Panc1 (cell line): ENCODE data around the gene SPINK4. TPM values are rescaled to one million over a fixed set of nuclear protein-coding genes. Genes with fewer than 3 reads are reported as not detected.

ENCODE experiments used
- ATAC-seq: fragments of 200-7000 bp; cut with Tn5 transposase; 2 replicates; pipeline ENCODE4 v1.9.1; 2020; ENCODE audit warnings: mild to moderate bottlenecking, moderate library complexity
- BruUV-seq: library from RNA; stranded (reverse); fragments of 400-500 nt; replicated peaks from 2 replicates; lab custom pipeline; 2021; lab: Mats Ljungman, UMichigan
- CTCF ChIA-PET: fragments of 300-600 bp; sonication (Branson Sonifier 250); formaldehyde crosslinking; loops from one replicate; lab custom pipeline; 2022; ENCODE audit warnings: antibody characterized with exemption; lab: Charles Lee
- POLR2A ChIA-PET: fragments of 300-600 bp; sonication (Branson Sonifier 250); formaldehyde crosslinking; loops from one replicate; lab custom pipeline; 2022; ENCODE audit warnings: antibody characterized with exemption; lab: Charles Lee
- DNase-seq: peaks from one replicate; pipeline ENCODE4 v3.0.0-alpha.2; 2010; ENCODE audit warnings: low read depth, low spot score
- H3K27ac ChIP-seq: 2 replicates; pipeline ENCODE4 v1.5.1; 2011; ENCODE audit warnings: mild to moderate bottlenecking, low read length, inconsistent platforms
- H3K27me3 ChIP-seq: fragments of 200-500 bp; sonication (Bioruptor generic); 2 replicates; pipeline ENCODE4 v1.6.0; 2014; ENCODE audit warnings: low read length, inconsistent platforms; ENCODE audit not compliant: control insufficient read depth, insufficient read depth
- H3K36me3 ChIP-seq: fragments of 200-500 bp; sonication (Bioruptor generic); 2 replicates; pipeline ENCODE4 v1.5.1; 2014; ENCODE audit warnings: inconsistent platforms, mild to moderate bottlenecking, low read length, moderate library complexity; ENCODE audit not compliant: control insufficient read depth, insufficient read depth
- H3K4me1 ChIP-seq: 2 replicates; pipeline ENCODE4 v1.5.1; 2011; ENCODE audit warnings: inconsistent platforms, mild to moderate bottlenecking, low read length, moderate library complexity; ENCODE audit not compliant: control insufficient read depth, insufficient read depth
- H3K4me3 ChIP-seq, 2 experiments: 2 replicates each; pipeline ENCODE4 v1.5.1; 2011 to 2012; ENCODE audit warnings: low read depth in 2 of 2, low read length in 2 of 2, mild to moderate bottlenecking in 2 of 2, inconsistent platforms in 1 of 2, moderate library complexity in 1 of 2
- H3K9me3 ChIP-seq: fragments of 200-500 bp; sonication (Bioruptor generic); 2 replicates; pipeline ENCODE4 v1.5.1; 2014; ENCODE audit warnings: low read depth, mild to moderate bottlenecking, inconsistent platforms, low read length, moderate library complexity; ENCODE audit not compliant: control insufficient read depth, insufficient read depth
- POLR2AphosphoS5 ChIP-seq: IDR thresholded peaks from 2 replicates; pipeline ENCODE4 v1.6.1; 2012; ENCODE audit warnings: mild to moderate bottlenecking, low read depth, low read length, moderate library complexity
- REST ChIP-seq, 2 experiments: IDR thresholded peaks; 2 replicates each; pipeline ENCODE4 v1.6.1; 2011 to 2012; ENCODE audit warnings: low read depth in 2 of 2, control low read depth in 1 of 2, low read length in 1 of 2, mild to moderate bottlenecking in 1 of 2, moderate library complexity in 1 of 2; ENCODE audit not compliant: insufficient read depth in 1 of 2
- SIN3A ChIP-seq: IDR thresholded peaks from 2 replicates; pipeline ENCODE4 v1.6.1; 2012; ENCODE audit warnings: low read depth, mild to moderate bottlenecking, low read length, moderate library complexity, borderline replicate concordance; ENCODE audit not compliant: insufficient read depth
- TCF7L2 ChIP-seq: IDR thresholded peaks from 2 replicates; pipeline ENCODE4 v1.6.1; 2011; ENCODE audit warnings: mild to moderate bottlenecking, low read depth, low read length, inconsistent platforms
- in situ Hi-C: cut with HindIII; loops from 2 replicates; pipeline ENCODE4 v1.10.0; 2016; ENCODE audit warnings: low sequenced_read_pairs, low pct_unique_long_range_greater_than_20kb
- intact Hi-C: fragments of 100-400 bp; cut with micrococcal nuclease; formaldehyde crosslinking; loops from one replicate; pipeline ENCODE4 v1.10.0; 2022; ENCODE audit not compliant: unreplicated experiment
- total RNA-seq: library from RNA; stranded (reverse); gene quantifications from one replicate; pipeline ENCODE4 v1.2.1, GENCODE V29; 2021; ENCODE audit not compliant: unreplicated experiment
- TF ChIP-seq, protein P1 (sequence below): fragments of 450-650 bp; IDR thresholded peaks from 2 replicates; pipeline ENCODE4 v1.5.1; 2017; ENCODE audit warnings: mild to moderate bottlenecking

Gene SPINK4
- total RNA-seq, 1 experiment from 2014 or later, result not detected

DNA sequence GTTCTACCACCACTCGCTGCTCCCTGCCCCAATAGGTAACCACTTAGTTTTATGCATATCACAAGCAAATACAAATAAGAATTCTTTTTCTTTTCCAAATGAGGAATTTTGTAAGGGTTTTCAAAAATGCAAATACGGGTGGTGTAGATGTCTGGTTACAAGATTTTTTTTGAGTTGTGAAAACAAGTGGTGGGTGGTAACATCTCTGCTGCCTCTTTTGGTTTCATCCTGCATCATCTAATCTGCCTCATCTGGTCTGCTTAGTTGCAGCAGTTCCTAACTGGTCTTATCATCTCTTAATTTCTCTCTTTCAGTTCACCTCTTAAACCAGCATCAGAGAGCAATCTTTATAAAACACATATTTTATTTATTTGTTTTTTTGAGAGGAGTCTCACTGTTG, 55.6 kb downstream of the SPINK4 start:
- POLR2A ChIA-PET, result no interaction called here
- Histone ChIP-seq H3K4me3 (no peak overlapping the region), H3K27me3 (no peaks in the 10 kb centered on the region), H3K4me1 (peaks cover 19% of the 10 kb centered on the region), H3K36me3 (peaks cover 28% of the 10 kb centered on the region), H3K27ac (no peak overlapping the region), H3K9me3 (no peaks in the 10 kb centered on the region)
- in situ Hi-C loops, result no loop called here
- DNase-seq, result no peak
- intact Hi-C loops, result no loop called here
- CTCF ChIA-PET, result no interaction called here
- no TSS peak for BruUV-seq
- ATAC-seq, result no peak
- no peak for TF ChIP-seq SIN3A
- no peak for TF ChIP-seq TCF7L2
- TF ChIP-seq POLR2AphosphoS5, result no peak

DNA sequence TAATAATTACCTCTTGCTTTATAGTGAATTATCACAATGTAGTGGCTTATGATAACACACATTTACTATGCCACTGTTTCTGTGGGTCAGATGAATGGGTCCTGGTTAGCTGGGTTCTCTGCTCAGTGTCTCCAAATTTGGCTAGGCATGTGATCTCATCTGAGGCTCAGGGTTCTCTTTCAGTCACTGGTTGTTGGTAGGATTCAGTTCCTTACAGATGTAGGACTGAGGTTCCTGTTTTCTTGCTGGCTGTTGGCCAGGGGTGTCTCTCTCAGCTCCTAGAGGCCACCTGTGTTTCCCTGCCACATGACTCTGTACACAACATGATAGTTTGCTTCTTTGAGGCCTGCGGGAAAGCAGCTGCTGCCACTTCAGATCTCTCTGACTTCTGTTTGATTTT, 57.5 kb downstream of the SPINK4 start:
- BruUV-seq, result no TSS peak
- peaks cover 34% of the 10 kb centered on the region for H3K36me3 ChIP-seq
- in situ Hi-C loops (no loop called here), intact Hi-C loops (no loop called here)
- no peak overlapping the region for H3K27ac ChIP-seq
- DNase-seq, result no peak
- no peak for ATAC-seq
- H3K4me3 ChIP-seq, result no peak overlapping the region
- ChIA-PET CTCF (no interaction called here), POLR2A (interaction anchor here (0.6 kb wide), 1 partner anchor 698 kb away, joined by 3 read pairs; no protein-coding TSS in a partner anchor)
- H3K9me3 ChIP-seq, result no peaks in the 10 kb centered on the region
- peaks cover 6% of the 10 kb centered on the region for H3K4me1 ChIP-seq
- H3K27me3 ChIP-seq, result no peaks in the 10 kb centered on the region
- no peak for TF ChIP-seq TCF7L2
- TF ChIP-seq REST (IDR thresholded peaks at IDR 0.05; ENCODE audit: insufficient read depth in 1 of 2, low read depth in 2 of 2, low read length in 1 of 2), result no peak
- TF ChIP-seq, protein P1, sequence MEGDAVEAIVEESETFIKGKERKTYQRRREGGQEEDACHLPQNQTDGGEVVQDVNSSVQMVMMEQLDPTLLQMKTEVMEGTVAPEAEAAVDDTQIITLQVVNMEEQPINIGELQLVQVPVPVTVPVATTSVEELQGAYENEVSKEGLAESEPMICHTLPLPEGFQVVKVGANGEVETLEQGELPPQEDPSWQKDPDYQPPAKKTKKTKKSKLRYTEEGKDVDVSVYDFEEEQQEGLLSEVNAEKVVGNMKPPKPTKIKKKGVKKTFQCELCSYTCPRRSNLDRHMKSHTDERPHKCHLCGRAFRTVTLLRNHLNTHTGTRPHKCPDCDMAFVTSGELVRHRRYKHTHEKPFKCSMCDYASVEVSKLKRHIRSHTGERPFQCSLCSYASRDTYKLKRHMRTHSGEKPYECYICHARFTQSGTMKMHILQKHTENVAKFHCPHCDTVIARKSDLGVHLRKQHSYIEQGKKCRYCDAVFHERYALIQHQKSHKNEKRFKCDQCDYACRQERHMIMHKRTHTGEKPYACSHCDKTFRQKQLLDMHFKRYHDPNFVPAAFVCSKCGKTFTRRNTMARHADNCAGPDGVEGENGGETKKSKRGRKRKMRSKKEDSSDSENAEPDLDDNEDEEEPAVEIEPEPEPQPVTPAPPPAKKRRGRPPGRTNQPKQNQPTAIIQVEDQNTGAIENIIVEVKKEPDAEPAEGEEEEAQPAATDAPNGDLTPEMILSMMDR, result no peak
- TF ChIP-seq POLR2AphosphoS5, result no peak
- TF ChIP-seq SIN3A, result no peak

Other genes with a start within 250 kb of the SPINK4 start
- 42.2 TPM for gene APTX, start 238.5 kb upstream of the SPINK4 start, total RNA-seq
- 246 TPM for gene DNAJA1, start 214.9 kb upstream of the SPINK4 start, total RNA-seq
- 30.3 TPM for gene SMU1, start 163.5 kb upstream of the SPINK4 start, total RNA-seq
- 57.4 TPM for gene B4GALT1, start 72.8 kb upstream of the SPINK4 start, total RNA-seq
- gene BAG1, start 24.5 kb downstream of the SPINK4 start, total RNA-seq, result 95.8 TPM
- gene CHMP5, start 24.9 kb downstream of the SPINK4 start, total RNA-seq, result 74.5 TPM
- gene NFX1, start 50.3 kb downstream of the SPINK4 start, total RNA-seq, result 38.1 TPM
- gene AQP7, start 162.4 kb downstream of the SPINK4 start, total RNA-seq, result 0.26 TPM
- 1.0 TPM for gene AQP3, start 207.4 kb downstream of the SPINK4 start, total RNA-seq
- 75.1 TPM for gene NOL6, start 233.8 kb downstream of the SPINK4 start, total RNA-seq